Lower leg skin (tissue), 3 donors: ENCODE data around the gene HOXD13.

ENCODE experiments used
- CTCF ChIP-seq, 3 donors: fragments of 450-650 bp; IDR thresholded peaks; one replicate each; pipeline ENCODE4 v1.5.1; 2016; ENCODE audit warnings: antibody characterized with exemption in 3 of 3, mild to moderate bottlenecking in 3 of 3, moderate library complexity in 2 of 3
- POLR2A ChIP-seq, 2 donors: fragments of 450-650 bp; IDR thresholded peaks; one replicate each; pipeline ENCODE4 v1.6.1; 2016 to 2017; ENCODE audit warnings: antibody characterized with exemption in 2 of 2, mild to moderate bottlenecking in 1 of 2, moderate library complexity in 1 of 2

GRCh38 chr2:176068419-176068832 lies 24.1 kb upstream of the HOXD13 start:
- TF ChIP-seq CTCF (IDR thresholded peaks at IDR 0.05) (no peak), POLR2A (IDR thresholded peaks at IDR 0.05) (no peak)
